ENCODE data around the gene FMO2. TPM values are rescaled to one million over a fixed set of nuclear protein-coding genes. Genes with fewer than 3 reads are reported as not detected.

Gene FMO2
- total RNA-seq, 2 donors from 2014 or later = 0.76 to 1.4 TPM

DNA sequence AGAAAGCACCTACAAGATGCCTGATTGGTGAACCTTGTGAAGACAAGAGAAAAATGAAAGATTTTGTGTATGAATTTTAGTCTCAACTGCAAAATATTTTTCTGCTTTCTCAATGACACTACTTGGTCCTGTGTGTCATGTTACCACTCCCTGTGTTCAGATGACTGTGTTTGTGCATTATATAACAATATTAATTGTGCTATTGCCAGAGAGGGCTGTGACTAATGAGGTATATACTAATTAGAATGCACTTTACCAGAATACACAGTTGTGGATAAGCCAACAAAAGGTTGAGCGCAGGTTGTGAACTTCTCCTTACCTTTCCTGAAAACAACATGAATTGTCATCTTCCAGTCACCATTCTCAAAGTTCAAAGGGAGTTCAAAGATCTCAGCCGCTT, 17.3 kb upstream of the FMO2 start:
- ATAC-seq = no peak
- DNase-seq = no peak
- intact Hi-C loops (cut with DNase I, micrococcal nuclease) = no loop called here

DNA sequence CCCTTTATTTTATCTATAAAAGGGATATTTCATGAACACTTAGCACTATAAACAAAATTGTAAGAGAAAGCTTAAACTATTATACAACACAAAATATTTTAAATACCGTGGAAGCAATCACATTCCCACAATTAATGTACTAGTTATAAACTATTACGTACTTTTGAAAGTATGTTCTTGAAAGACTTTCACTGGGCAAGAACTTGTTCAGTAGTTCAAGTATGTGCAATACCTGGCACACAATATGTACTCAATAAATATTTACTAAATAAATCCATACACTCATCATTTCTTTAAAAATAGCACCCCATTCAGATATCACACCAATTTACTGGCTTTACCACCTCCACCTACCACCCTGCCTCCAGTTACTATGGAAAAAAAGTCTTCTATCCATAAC, 12.6 kb upstream of the FMO2 start:
- intact Hi-C loops (cut with DNase I, micrococcal nuclease) = no loop called here
- no peak for ATAC-seq
- no peak for DNase-seq

DNA sequence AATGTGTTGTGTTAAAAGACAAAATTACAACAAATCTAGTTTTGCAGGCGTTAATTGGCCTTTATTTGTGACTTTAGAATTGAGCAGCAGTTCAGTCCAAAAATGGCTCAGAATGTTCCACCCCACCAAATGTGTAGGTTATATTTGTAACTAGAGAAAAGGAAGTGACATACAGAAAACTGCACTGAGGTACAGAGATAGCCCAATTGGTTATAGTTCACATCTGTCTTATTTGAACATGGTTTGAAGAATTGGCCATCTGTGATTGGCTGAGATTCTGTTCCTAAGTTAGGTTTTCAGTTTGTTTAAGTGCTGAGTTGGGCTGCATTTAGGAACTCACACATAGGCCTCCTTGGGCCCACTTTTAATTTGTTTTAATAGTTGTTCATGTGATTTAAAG, 12.0 kb upstream of the FMO2 start:
- DNase-seq = no peak
- no peak for ATAC-seq
- intact Hi-C loops (cut with DNase I, micrococcal nuclease) = no loop called here

DNA sequence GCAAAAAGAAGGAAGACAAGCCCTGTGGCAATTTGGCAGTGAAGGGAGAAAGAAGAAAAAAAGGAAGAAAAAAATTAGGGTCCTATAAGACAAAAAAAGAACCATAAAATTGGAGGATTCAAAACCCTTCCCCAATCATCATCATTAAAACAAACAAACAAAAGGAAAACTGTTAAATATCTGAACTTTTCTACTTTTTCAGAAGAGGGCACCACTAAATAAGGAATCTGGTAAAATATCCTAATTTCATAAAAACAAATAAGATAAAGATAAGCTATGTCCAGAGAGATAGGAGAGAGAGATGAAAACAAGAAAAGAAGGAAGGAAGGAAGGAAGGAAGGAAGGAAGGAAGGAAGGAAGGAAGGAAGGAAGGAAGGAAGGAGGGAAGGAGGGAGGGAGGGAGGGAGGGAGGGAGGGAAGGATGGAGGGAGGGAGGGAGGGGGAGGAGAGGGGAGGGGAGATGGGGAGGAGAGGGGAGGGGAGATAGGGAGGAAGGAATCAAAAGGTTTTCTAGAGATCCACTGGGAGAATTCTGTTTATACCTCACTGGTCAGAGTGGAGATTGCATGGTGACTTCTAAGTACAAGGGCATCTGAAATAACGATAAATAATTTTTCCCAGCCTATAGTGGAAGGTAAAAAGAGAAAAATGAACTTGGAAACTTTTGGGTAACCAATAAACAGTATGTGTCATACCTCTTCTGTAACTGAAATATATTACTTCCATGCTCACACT, 10.4 kb upstream of the FMO2 start:
- DNase-seq = no peak
- intact Hi-C loops (cut with DNase I, micrococcal nuclease) = no loop called here

DNA sequence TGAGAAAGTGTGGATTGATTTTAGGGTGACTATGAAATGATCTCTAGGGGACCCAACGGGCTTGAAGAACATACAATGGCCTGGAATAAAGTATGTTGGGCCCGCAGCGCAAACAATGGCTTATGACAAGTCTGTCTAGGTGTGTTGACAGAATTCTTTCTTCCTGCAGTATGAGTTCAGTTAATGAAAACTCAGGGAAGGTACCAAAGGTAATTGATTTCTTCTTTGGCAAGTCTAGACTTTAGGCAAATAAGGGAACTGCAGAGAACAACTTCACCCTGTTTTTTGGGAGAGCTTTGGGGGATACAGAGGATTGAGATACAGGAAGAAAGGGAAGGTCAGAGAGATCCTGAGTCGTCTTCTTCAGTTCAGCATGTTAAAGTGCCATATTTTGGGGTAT, 7.8 kb upstream of the FMO2 start:
- ATAC-seq (no peak), DNase-seq (no peak)
- intact Hi-C loops (cut with DNase I, micrococcal nuclease) = no loop called here

More for the DNA sequence above, 10.4 kb upstream of the FMO2 start:
- ATAC-seq = no peak

DNA sequence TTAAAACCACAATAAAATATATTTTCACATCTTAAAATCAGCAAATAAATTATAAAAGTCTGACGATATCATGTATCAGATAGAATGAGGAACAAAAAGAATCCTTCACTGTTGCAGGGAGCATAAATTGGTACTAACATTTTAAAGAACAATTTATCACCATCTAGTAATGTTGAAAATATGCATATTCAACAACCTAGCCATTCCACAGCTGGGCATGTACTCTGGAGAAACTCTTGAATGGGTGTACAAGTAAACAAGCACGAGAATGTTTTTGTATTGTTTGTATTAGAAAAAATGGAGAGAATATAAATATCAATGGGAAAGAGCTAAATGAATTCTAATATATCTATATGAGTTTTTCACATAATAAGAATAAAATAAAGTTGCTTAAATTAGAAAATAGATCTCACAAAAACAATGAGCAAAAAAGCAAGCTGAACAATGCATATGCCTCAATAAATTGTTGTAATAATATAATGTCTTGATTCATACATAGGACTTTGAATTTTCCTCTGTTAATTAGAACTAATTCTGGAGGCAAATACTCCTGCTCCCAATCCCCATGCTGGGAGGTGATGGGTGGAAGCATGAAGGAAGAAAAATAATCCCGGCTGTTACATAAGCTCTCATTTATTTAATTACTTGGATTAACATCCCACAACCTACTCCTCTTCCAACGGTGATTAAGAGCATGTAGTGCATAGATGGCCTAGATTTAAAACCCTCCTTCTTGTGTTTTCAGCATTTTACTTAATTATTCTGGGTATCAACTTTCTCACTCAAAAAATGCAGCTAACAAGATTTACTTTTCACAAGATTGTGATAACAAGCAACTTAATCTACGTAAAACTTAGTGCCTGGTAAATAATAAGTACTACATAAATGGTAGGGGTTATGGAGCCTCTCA, 5.5 kb upstream of the FMO2 start:
- no peak for DNase-seq
- no peak for ATAC-seq
- intact Hi-C loops (cut with DNase I, micrococcal nuclease) = no loop called here

DNA sequence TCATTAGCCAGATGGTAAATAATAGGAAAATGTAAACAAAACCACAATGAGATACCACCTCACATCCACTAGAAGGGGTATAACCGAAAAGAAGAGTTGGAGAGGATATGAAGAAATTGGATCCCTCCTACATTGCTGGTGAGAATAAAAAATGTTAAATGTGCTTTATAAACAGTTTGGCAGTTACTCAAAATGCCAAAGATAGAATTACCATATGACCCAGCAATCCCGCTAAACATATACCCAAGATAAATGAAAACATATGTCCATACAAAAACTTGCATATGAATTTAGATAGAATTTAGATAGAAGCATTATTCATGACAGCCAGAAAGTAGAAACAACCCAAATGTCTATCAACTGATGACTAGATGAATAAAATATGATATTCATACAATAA, 4.4 kb upstream of the FMO2 start:
- ATAC-seq (no peak), DNase-seq (no peak)
- intact Hi-C loops (cut with DNase I, micrococcal nuclease) = no loop called here

DNA sequence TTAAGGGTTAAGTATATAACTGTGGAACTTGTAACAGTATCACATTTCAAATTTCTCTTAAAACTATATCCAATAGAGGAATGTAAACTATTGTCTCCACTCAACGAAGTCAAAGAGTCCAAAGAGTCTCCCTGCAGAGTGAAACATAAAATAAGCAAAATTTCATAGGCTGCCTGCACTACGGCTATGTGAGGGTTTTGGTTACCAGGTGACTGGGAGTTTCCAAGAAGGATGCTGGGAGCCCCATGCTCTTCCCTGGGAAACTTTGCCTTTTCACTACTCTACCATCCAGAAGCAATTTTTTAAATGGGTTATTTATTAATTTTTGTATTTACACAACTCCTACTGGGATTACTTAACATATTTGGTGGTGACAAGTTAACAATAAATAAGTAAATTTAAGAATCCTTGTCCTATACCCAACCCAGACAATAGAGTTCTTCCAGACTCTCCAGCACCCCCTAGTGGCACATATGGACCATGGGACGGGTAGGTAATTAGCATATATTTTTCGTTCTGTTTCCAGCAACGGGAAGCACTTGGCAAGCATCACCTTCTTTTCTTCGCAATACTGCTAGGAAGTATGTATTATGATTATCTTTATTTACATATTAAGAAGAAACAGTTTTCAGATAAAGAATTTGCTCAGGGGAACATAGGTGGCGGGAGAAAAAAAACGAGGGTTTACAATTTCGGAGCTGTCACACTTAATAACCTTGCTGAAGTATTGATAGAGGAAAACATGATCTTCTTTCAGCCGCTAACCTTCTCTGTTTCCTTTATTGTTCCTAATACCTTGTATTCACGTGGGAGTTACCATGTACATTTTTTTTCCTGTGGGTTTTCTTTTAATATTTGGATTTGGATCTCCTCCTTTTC, 3.5 kb downstream of the FMO2 start:
- DNase-seq (peak in 1 of 2 donors; percentile 45), ATAC-seq (peak; percentile 57)
- intact Hi-C loops (cut with DNase I, micrococcal nuclease) = no loop called here

DNA sequence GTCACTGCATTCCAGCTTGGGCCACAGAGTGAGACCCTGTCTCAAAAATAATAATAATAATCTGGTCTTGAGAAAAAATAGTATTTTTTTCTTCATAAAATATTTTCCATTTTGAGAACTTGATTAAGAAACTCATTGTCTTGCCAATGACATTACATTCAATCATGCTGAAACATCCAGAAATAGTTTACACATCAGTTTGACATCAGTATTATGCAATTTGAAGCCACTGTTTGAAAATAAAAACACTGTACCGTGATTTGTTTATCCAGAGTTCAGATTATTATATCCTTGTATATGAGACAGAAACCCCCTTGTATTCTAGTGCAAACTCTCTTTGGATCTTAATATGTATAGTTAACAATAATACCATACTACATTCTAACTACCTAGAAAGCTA, 6.9 kb downstream of the FMO2 start:
- DNase-seq (no peak), ATAC-seq (no peak)
- intact Hi-C loops (cut with DNase I, micrococcal nuclease) = no loop called here

DNA sequence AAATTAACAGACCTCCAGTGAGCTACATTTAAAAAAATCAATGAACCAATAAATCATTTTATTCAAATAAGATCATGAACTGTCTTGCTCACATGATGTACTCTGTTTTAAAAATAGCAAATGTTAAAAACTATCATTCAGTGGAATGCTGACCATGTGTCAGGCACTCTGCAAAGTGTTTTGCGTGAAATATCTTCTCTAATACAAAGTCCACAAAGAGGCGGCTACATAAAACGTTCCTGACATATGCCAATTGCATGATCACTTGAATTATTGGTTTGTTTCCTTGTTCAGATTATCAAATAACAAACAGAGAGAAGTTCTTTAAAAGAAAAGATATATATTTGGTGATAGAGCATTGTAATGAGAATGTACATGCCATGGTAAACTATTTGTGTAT, 10.7 kb downstream of the FMO2 start:
- DNase-seq = no peak

DNA sequence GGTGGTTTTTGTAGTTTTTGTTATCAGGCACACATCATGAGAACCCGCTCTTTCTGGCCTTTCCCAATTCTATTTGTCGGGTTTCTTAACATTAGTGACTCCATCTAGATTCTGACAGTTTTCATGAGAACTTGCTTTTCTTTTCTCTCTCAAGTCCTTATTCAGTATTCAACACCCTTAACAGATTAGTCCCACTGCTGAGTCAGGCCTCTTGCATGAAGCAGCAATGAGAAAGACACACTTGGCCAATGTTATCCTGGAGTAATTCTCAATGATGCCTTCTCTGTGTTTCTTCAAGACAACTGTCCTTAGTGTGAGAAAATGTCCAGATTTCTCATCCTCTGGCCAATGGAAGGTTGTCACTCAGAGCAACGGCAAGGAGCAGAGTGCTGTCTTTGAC, 11.3 kb downstream of the FMO2 start:
- intact Hi-C loops (cut with DNase I, micrococcal nuclease) = no loop called here
- no peak for ATAC-seq
- DNase-seq = no peak

More for the DNA sequence above, 10.7 kb downstream of the FMO2 start:
- ATAC-seq = peak; percentile 79
- intact Hi-C loops (cut with DNase I, micrococcal nuclease) = no loop called here

DNA sequence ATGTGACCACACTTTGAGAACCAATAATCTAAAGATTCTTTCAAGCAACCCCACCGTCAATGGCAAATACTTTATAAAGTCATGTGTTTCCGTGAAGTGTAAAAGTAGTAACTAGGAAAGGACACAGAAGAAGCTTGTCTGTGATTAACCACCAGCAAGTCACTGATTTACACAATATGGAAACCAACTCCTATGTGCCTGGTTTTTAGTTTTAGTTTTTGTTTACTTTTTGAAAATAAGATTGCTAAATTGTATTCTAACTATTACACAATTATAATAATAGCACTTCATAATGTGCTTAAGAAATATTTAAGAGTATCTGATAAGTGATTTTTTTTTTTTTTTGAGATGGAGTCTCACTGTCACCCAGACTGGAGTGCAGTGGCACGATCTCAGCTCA, 13.0 kb downstream of the FMO2 start:
- DNase-seq = no peak
- intact Hi-C loops (cut with DNase I, micrococcal nuclease) = no loop called here
- ATAC-seq = no peak

DNA sequence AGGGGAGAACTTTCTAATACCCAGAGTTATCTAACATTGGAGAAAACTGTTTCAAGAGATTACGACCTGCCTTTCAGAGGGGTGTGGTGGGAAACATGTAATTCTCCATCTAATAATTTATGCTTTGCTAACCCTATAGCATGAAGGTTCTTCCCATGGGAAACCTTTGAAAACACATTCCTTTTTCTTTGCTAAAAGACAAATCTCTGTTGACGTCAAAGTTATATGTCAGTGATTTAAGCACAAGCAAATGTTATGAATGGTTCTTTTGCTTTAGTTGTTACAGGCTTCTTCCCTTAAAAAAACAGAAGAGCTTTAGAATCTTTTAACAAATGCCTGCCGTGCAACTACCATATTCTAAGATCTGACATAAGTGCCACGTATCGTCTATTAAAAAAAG, 19.2 kb downstream of the FMO2 start:
- intact Hi-C loops (cut with DNase I, micrococcal nuclease) = no loop called here
- no peak for DNase-seq
- no peak for ATAC-seq

DNA sequence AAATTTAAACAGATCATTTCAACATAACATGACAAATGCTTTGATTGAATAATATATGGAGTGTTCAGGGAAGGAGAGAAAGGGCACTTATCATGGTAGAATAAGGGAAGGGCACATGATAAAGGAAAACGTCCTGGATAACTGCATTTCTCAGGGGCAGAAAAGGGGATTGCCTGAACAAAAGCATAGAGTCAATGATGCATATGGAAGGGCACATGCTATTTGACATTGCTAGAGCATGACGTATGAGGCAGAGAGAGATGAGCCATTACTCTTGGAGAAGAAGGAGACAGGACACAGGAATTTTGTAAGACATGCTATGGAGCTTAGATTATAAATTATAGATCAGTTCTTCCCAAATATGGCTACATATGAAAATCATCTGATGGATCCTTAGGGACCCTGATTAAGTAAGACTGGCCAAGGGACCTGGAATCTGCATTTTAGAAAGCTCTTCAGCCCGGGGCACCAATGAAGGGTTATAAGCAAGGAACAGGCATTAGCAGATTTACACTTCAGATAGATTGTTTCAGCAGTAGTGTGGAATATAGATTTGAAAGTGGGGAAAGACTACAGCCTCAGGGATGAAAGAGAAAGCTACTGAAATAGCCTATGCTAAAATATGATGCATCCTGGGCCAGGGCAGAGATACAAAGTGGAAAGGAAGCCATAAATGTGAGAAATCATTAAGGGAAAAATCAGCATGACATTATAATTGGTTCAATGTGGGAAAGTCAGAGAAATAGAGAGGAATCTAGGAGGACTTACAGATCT, 21.3 kb downstream of the FMO2 start:
- no peak for ATAC-seq
- intact Hi-C loops (cut with DNase I, micrococcal nuclease) = no loop called here
- no peak for DNase-seq

DNA sequence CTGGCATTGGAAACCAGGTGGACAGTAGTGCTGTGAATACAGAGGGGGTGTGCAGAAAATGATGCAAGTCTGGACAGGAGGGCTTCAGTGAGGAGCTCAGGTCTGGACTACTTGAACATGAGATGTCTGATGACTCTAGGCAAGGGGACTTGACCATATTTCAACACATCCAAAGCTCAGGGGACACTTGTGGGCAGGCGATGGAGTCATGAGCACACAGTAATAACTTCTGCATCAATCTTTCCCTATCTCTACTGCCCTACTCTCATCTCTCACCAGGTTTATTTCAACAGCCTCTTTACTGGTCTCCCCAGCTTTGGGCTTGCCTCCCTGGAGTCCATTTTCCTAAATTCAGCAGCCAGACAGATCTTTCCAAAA, 21.9 kb downstream of the FMO2 start:
- no peak for ATAC-seq
- DNase-seq = no peak
- intact Hi-C loops (cut with DNase I, micrococcal nuclease) = no loop called here

DNA sequence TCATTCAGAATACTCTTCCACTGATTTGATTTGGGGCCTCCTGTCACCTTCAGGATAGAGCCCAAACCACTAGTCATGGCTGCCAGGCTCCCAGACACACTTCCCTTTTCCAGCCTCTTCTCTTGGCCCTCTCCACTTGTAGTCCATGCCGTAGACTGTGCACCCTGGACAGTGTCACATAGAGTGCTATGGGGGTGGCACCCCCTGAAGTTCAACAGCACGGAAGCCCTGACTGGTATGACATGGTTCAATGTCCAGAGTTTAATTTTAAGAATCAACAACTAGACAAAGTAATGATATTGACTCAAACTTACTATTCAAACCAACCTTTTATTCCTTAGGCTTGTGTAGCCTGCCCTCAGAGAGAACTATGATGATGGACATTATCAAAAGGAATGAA, 22.3 kb downstream of the FMO2 start:
- intact Hi-C loops (cut with DNase I, micrococcal nuclease) = no loop called here
- ATAC-seq = peak; percentile 21
- no peak for DNase-seq

DNA sequence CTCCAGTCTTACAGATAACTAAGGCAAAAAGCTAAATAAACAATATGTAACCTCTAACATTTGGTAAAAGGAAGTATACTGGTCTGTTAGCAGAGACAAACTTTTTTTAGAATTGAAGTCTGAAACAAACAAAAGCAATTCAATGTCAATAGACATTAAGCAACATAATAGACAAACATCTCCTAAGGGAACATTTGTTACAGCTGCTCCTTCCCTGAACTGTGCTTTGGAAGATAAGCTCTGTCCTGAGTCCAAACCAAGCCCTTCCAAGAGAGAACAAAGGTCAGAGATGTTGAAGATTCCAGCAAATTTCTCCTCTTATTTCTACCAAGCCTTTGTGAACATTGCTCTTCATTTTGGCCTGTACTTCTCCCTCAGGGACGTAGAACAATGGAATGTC, 25.3 kb downstream of the FMO2 start:
- intact Hi-C loops (cut with DNase I, micrococcal nuclease) = no loop called here
- ATAC-seq = peak; percentile 97
- no peak for DNase-seq

DNA sequence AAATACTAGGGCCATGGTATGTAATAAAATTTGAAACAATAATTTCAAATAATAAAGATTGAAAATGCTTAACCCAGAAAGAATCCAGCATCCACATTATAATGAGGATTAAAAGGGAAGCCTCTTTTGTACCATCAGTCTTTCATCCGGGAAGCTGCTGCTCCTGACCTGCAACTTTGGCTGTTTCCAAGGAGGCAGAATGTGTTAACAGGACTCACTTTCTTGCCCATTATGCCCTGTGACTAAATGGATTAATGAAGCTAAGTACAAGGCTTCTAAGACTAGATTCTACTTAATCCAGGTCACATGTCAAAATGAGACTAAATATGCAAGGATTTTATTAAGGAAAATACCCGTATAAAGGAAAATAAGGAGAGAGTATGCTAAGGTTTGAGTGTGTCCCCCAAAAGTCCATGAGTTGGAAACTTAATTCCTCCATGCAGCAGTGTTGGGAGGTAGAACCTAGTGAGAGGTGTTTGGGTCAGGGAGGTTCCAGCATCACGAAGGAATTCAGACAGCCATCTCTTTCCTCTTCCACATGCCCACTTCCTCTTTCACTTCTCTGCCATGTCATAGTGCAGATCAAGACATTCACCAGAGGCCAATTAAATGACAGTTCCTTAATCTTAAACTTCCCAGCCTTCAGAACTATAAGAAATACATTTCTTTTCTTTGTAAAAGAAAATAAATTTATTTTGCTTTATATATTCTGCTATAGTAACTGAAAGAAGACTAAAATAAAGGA, 27.7 kb downstream of the FMO2 start:
- peak; percentile 48 for ATAC-seq
- DNase-seq = no peak
- intact Hi-C loops (cut with DNase I, micrococcal nuclease) = no loop called here
